Measurements from ENCODE around the gene SERTAD2. TPM values are rescaled to one million over a fixed set of nuclear protein-coding genes. Genes with fewer than 3 reads are reported as not detected.

SERTAD2 gene
- total RNA-seq, 4 donors from 2014 or later = 13.7 to 17.3 (median 16.6) TPM

GRCh38 chr2:64624108-64624610 lies 29.6 kb downstream of the SERTAD2 start:
- TF ChIP-seq, protein P1, sequence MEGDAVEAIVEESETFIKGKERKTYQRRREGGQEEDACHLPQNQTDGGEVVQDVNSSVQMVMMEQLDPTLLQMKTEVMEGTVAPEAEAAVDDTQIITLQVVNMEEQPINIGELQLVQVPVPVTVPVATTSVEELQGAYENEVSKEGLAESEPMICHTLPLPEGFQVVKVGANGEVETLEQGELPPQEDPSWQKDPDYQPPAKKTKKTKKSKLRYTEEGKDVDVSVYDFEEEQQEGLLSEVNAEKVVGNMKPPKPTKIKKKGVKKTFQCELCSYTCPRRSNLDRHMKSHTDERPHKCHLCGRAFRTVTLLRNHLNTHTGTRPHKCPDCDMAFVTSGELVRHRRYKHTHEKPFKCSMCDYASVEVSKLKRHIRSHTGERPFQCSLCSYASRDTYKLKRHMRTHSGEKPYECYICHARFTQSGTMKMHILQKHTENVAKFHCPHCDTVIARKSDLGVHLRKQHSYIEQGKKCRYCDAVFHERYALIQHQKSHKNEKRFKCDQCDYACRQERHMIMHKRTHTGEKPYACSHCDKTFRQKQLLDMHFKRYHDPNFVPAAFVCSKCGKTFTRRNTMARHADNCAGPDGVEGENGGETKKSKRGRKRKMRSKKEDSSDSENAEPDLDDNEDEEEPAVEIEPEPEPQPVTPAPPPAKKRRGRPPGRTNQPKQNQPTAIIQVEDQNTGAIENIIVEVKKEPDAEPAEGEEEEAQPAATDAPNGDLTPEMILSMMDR (IDR thresholded peaks at IDR 0.05) = no peak
- TF ChIP-seq POLR2A (IDR thresholded peaks at IDR 0.05) = no peak
- Histone ChIP-seq H3K9me3 (no peaks in the 10 kb centered on the region), H3K4me1 (peaks cover 10 to 17% of the 10 kb centered on the region in 2 donors), H3K27ac (no peak overlapping the region), H3K36me3 (no peaks in the 10 kb centered on the region), H3K4me3 (replicated peaks in 1 of 3) (no peak overlapping the region), H3K27me3 (no peaks in the 10 kb centered on the region)
- WGBS, 2 donors = 89 to 93% methylated on average over 5 to 6 of the region's 6 CpGs
- intact Hi-C loops (cut with DNase I) = no loop called here
- DNase-seq = no peak

GRCh38 chr2:64623242-64623850 lies 30.4 kb downstream of the SERTAD2 start:
- no peak overlapping the region for H3K4me3 ChIP-seq (replicated peaks in 1 of 3)
- no peak overlapping the region for H3K27ac ChIP-seq
- no peaks in the 10 kb centered on the region for H3K9me3 ChIP-seq
- no peaks in the 10 kb centered on the region for H3K36me3 ChIP-seq
- WGBS, 2 donors = 87 to 88% methylated on average over 13 of the region's 13 CpGs
- TF ChIP-seq, protein P1 (IDR thresholded peaks at IDR 0.05) = no peak
- no peak for TF ChIP-seq POLR2A (IDR thresholded peaks at IDR 0.05)
- H3K4me1 ChIP-seq = peaks cover 7 to 13% of the 10 kb centered on the region in 2 donors
- no peak for DNase-seq
- intact Hi-C loops (cut with DNase I) = no loop called here
- H3K27me3 ChIP-seq = no peaks in the 10 kb centered on the region

- peaks cover 7 to 15% of the 10 kb centered on the region in 2 donors for H3K4me1 ChIP-seq
- no peak for TF ChIP-seq POLR2A (IDR thresholded peaks at IDR 0.05)
- TF ChIP-seq, protein P1 (IDR thresholded peaks at IDR 0.05) = peak in 1 of 6 experiments; percentile 14
- H3K27ac ChIP-seq = no peak overlapping the region
- 85 to 89% methylated on average over 7 to 13 of the region's 13 CpGs for WGBS, 2 donors
- no peak for DNase-seq
- H3K27me3 ChIP-seq = no peaks in the 10 kb centered on the region
- no peak overlapping the region for H3K4me3 ChIP-seq (replicated peaks in 1 of 3)
- intact Hi-C loops (cut with DNase I) = no loop called here
- H3K36me3 ChIP-seq = no peaks in the 10 kb centered on the region
- H3K9me3 ChIP-seq = no peaks in the 10 kb centered on the region
Measured at GRCh38 chr2:64622443-64623241, 31.1 kb downstream of the SERTAD2 start.

- Histone ChIP-seq H3K27me3 (no peaks in the 10 kb centered on the region), H3K4me1 (peaks cover 0 to 7% of the 10 kb centered on the region in 2 donors), H3K27ac (no peak overlapping the region), H3K36me3 (no peaks in the 10 kb centered on the region), H3K4me3 (replicated peaks in 1 of 3) (no peak overlapping the region), H3K9me3 (no peaks in the 10 kb centered on the region)
- TF ChIP-seq, protein P1 (IDR thresholded peaks at IDR 0.05) = no peak
- no peak for TF ChIP-seq POLR2A (IDR thresholded peaks at IDR 0.05)
- DNase-seq = no peak
- intact Hi-C loops (cut with DNase I) = no loop called here
- WGBS, 2 donors = 87 to 91% methylated on average over 4 of the region's 4 CpGs
Measured at GRCh38 chr2:64620661-64621060, 33.1 kb downstream of the SERTAD2 start.

Measured in thyroid gland (tissue), 4 donors.